HG02884 (cell line): ENCODE results near the gene FTCDNL1.

Experiments used
- ATAC-seq: cut with Tn5 transposase; IDR thresholded peaks from one replicate; pipeline ENCODE4 v1.9.1; 2021; ENCODE audit warnings: mild to moderate bottlenecking, moderate library complexity; ENCODE audit not compliant: unreplicated experiment

Gene FTCDNL1

GRCh38 chr2:199792381-199792780 lies 58.6 kb downstream of the FTCDNL1 start:
- no peak for ATAC-seq

GRCh38 chr2:199791326-199791725 lies 59.7 kb downstream of the FTCDNL1 start:
- ATAC-seq: no peak

- no peak for ATAC-seq
Observed at GRCh38 chr2:199784512-199784911, 66.5 kb downstream of the FTCDNL1 start.

- ATAC-seq: no peak
Observed at GRCh38 chr2:199779589-199779988, 71.4 kb downstream of the FTCDNL1 start.

GRCh38 chr2:199778655-199779054 lies 72.3 kb downstream of the FTCDNL1 start:
- no peak for ATAC-seq

- no peak for ATAC-seq
Observed at GRCh38 chr2:199777916-199778315, 73.1 kb downstream of the FTCDNL1 start.

- ATAC-seq: no peak
Observed at GRCh38 chr2:199777315-199777714, 73.7 kb downstream of the FTCDNL1 start.

- no peak for ATAC-seq
Observed at GRCh38 chr2:199775267-199775666, 75.7 kb downstream of the FTCDNL1 start.

GRCh38 chr2:199772035-199772976 lies 78.7 kb downstream of the FTCDNL1 start:
- ATAC-seq: no peak

GRCh38 chr2:199770716-199771115 lies 80.3 kb downstream of the FTCDNL1 start:
- ATAC-seq: no peak

GRCh38 chr2:199765646-199766045 lies 85.3 kb downstream of the FTCDNL1 start:
- no peak for ATAC-seq

- no peak for ATAC-seq
Observed at GRCh38 chr2:199764273-199764800, 86.7 kb downstream of the FTCDNL1 start.

- no peak for ATAC-seq
Observed at GRCh38 chr2:199762963-199763362, 88.0 kb downstream of the FTCDNL1 start.

- no peak for ATAC-seq
Observed at GRCh38 chr2:199760574-199760973, 90.4 kb downstream of the FTCDNL1 start.

- ATAC-seq: no peak
Observed at GRCh38 chr2:199757233-199757870, 93.6 kb downstream of the FTCDNL1 start.

GRCh38 chr2:199756743-199757142 lies 94.2 kb downstream of the FTCDNL1 start:
- ATAC-seq: no peak

GRCh38 chr2:199756211-199756610 lies 94.8 kb downstream of the FTCDNL1 start:
- no peak for ATAC-seq

GRCh38 chr2:199754766-199755165 lies 96.2 kb downstream of the FTCDNL1 start:
- ATAC-seq: no peak

GRCh38 chr2:199751492-199752120 lies 99.4 kb downstream of the FTCDNL1 start:
- ATAC-seq: no peak

GRCh38 chr2:199749571-199749970 lies 101.4 kb downstream of the FTCDNL1 start:
- ATAC-seq: no peak

- ATAC-seq: no peak
Observed at GRCh38 chr2:199744724-199745123, 106.3 kb downstream of the FTCDNL1 start.
